HCT116 (cell line): ENCODE measurements around the gene PCSK6. TPM values are rescaled to one million over a fixed set of nuclear protein-coding genes. Genes with fewer than 3 reads are reported as not detected.

Experiments used
- ATAC-seq: fragments of 200-7000 bp; cut with Tn5 transposase; 2 replicates; pipeline ENCODE4 v1.9.1; 2020; ENCODE audit warnings: mild to moderate bottlenecking, moderate library complexity
- BruUV-seq: library from RNA; stranded (reverse); fragments of 400-500 nt; replicated peaks from 2 replicates; lab custom pipeline; 2021; lab: Mats Ljungman, UMichigan
- CTCF ChIA-PET: fragments of 300-600 bp; sonication (Branson Sonifier 250); formaldehyde crosslinking; loops from one replicate; lab custom pipeline; 2021; ENCODE audit warnings: antibody characterized with exemption; lab: Charles Lee
- POLR2A ChIA-PET: fragments of 300-600, 350-600 bp; sonication (Branson Sonifier 250); formaldehyde crosslinking; loops from one replicate; lab custom pipeline; 2021; ENCODE audit warnings: antibody characterized with exemption; lab: Charles Lee
- RAD21 ChIA-PET, 2 experiments: fragments of 300-600 bp; sonication (Branson Sonifier 250); formaldehyde crosslinking; loops; one replicate each; lab custom pipeline; 2023; ENCODE audit warnings: low total read pairs in 2 of 2; ENCODE audit not compliant: uncharacterized antibody in 2 of 2, unreplicated experiment in 2 of 2, low non-redundant PET in 1 of 2; lab: Charles Lee
- DNase-seq: peaks from one replicate; pipeline ENCODE4 v3.0.0-alpha.2; 2010; ENCODE audit warnings: low read depth, low spot score
- H2AFZ ChIP-seq: fragments of 200-600 bp; shearing (Covaris generic), sonication (generic); 2 replicates; pipeline ENCODE4 v1.6.1; 2017; ENCODE audit warnings: low read depth, mixed run types, mixed read lengths, antibody characterized with exemption, low read length; ENCODE audit not compliant: poor library complexity, severe bottlenecking
- H3K27ac ChIP-seq: 2 replicates; pipeline ENCODE4 v1.5.1; 2012; ENCODE audit warnings: low read depth, low read length
- H3K27me3 ChIP-seq: fragments of 200-600 bp; sonication (generic); 2 replicates; pipeline ENCODE4 v1.6.1; 2016; ENCODE audit warnings: mixed run types, low read length, mixed read lengths; ENCODE audit not compliant: insufficient read depth
- H3K36me3 ChIP-seq, 2 experiments: fragments of 200-500 bp in 1 of 2; fragments of 200-600 bp in 1 of 2; sonication (Bioruptor generic) in 1 of 2; sonication (generic) in 1 of 2; 2 replicates each; pipeline versions ENCODE4 v1.5.1 to v1.6.1; 2014 to 2016; ENCODE audit warnings: low read length in 2 of 2, inconsistent platforms in 1 of 2, mixed read lengths in 1 of 2, mixed run types in 1 of 2; ENCODE audit not compliant: insufficient read depth in 2 of 2, control insufficient read depth in 1 of 2
- H3K4me1 ChIP-seq, 2 experiments: fragments of 200-600 bp in 1 of 2; sonication (generic) in 1 of 2; 2 replicates each; pipeline versions ENCODE4 v1.5.1 to v1.6.1; 2012 to 2017; ENCODE audit warnings: low read length in 2 of 2, inconsistent platforms in 1 of 2, mild to moderate bottlenecking in 1 of 2, mixed read lengths in 1 of 2, mixed run types in 1 of 2, moderate library complexity in 1 of 2; ENCODE audit not compliant: insufficient read depth in 2 of 2, control insufficient read depth in 1 of 2
- H3K4me2 ChIP-seq: fragments of 200-600 bp; sonication (generic); 2 replicates; pipeline ENCODE4 v1.6.1; 2017; ENCODE audit warnings: mixed run types, low read length, mixed read lengths
- H3K4me3 ChIP-seq, 2 experiments: fragments of 200-600 bp in 1 of 2; sonication (generic) in 1 of 2; replicated peaks in 1 of 2; 2 replicates each; pipeline ENCODE4 v1.5.1; 2011 to 2016; ENCODE audit warnings: low read length in 2 of 2, control low read depth in 1 of 2, low read depth in 1 of 2, mild to moderate bottlenecking in 1 of 2, mixed read lengths in 1 of 2, mixed run types in 1 of 2
- H3K79me2 ChIP-seq: fragments of 200-600 bp; sonication (generic); 2 replicates; pipeline ENCODE4 v1.6.1; 2017; ENCODE audit warnings: mild to moderate bottlenecking, mixed run types, low read length, moderate library complexity, mixed read lengths; ENCODE audit not compliant: insufficient read depth
- H3K9ac ChIP-seq: fragments of 200-600 bp; sonication (generic); 2 replicates; pipeline ENCODE4 v1.6.1; 2016; ENCODE audit warnings: low read length, mixed read lengths
- H3K9me2 ChIP-seq: fragments of 200-600 bp; sonication (generic), shearing (Covaris generic); 2 replicates; pipeline ENCODE4 v1.6.1; 2017; ENCODE audit warnings: mixed run types, mild to moderate bottlenecking, moderate library complexity; ENCODE audit not compliant: insufficient read depth
- H3K9me3 ChIP-seq, 2 experiments: fragments of 200-500 bp in 1 of 2; fragments of 200-600 bp in 1 of 2; sonication (Bioruptor generic) in 1 of 2; sonication (generic) in 1 of 2; 2 replicates each; pipeline ENCODE4 v1.6.1; 2014 to 2017; ENCODE audit warnings: low read length in 2 of 2, mixed read lengths in 2 of 2, inconsistent platforms in 1 of 2, low read depth in 1 of 2, mild to moderate bottlenecking in 1 of 2, mixed run types in 1 of 2, moderate library complexity in 1 of 2; ENCODE audit not compliant: control insufficient read depth in 1 of 2, insufficient read depth in 1 of 2
- H4K20me1 ChIP-seq: fragments of 200-600 bp; sonication (generic), shearing (Covaris generic); 2 replicates; pipeline ENCODE4 v1.6.1; 2017; ENCODE audit warnings: mixed run types, mild to moderate bottlenecking, moderate library complexity; ENCODE audit not compliant: insufficient read depth
- CBX3 ChIP-seq: IDR thresholded peaks from 2 replicates; pipeline ENCODE4 v1.6.1; 2012; ENCODE audit warnings: low read depth
- CEBPB ChIP-seq: IDR thresholded peaks from 2 replicates; pipeline ENCODE4 v1.6.1; 2012; ENCODE audit warnings: low read depth
- EGR1 ChIP-seq: IDR thresholded peaks from 2 replicates; pipeline ENCODE4 v1.6.1; 2012; ENCODE audit warnings: low read depth
- ELF1 ChIP-seq: IDR thresholded peaks from 2 replicates; pipeline ENCODE4 v1.6.1; 2012; ENCODE audit warnings: low read depth, borderline replicate concordance
- EZH2 ChIP-seq: fragments of 200-600 bp; sonication (generic); IDR thresholded peaks from 2 replicates; pipeline ENCODE4 v1.6.1; 2017; ENCODE audit warnings: antibody characterized with exemption, mixed run types
- EZH2phosphoT487 ChIP-seq: fragments of 200-600 bp; IDR thresholded peaks from 2 replicates; pipeline ENCODE4 v1.6.1; 2018; ENCODE audit warnings: antibody characterized with exemption, borderline replicate concordance
- POLR2A ChIP-seq: IDR thresholded peaks from 2 replicates; pipeline ENCODE4 v1.7.0; 2011; ENCODE audit warnings: borderline replicate concordance; ENCODE audit not compliant: insufficient read depth, insufficient read length; ENCODE audit errors: extremely low read depth
- SP1 ChIP-seq: IDR thresholded peaks from 2 replicates; pipeline ENCODE4 v1.6.1; 2012; ENCODE audit warnings: low read depth
- SRF ChIP-seq: IDR thresholded peaks from 2 replicates; pipeline ENCODE4 v1.6.1; 2012; ENCODE audit warnings: low read depth
- TCF7L2 ChIP-seq: IDR thresholded peaks from 2 replicates; pipeline ENCODE4 v1.7.0; 2011; ENCODE audit warnings: borderline replicate concordance, inconsistent platforms; ENCODE audit not compliant: insufficient read depth, insufficient read length; ENCODE audit errors: extremely low read depth
- ZFX ChIP-seq: fragments of 450-650 bp; IDR thresholded peaks from 2 replicates; pipeline ENCODE4 v1.6.1; 2017
- ZNF274 ChIP-seq: fragments of 200-500 bp; sonication (Bioruptor generic); IDR thresholded peaks from 2 replicates; pipeline ENCODE4 v1.6.1; 2014; ENCODE audit warnings: mild to moderate bottlenecking, low read depth, low read length, inconsistent platforms
- intact Hi-C: fragments of 100-400 bp; cut with micrococcal nuclease; formaldehyde crosslinking; loops from 2 replicates; pipeline ENCODE4 v1.10.0; 2022
- total RNA-seq: library from RNA; stranded (reverse); gene quantifications from one replicate; pipeline ENCODE4 v1.2.1, GENCODE V29; 2021; ENCODE audit not compliant: unreplicated experiment
- TF ChIP-seq, protein P1 (sequence below): IDR thresholded peaks from 2 replicates; pipeline ENCODE4 v1.6.1; 2011; ENCODE audit warnings: mild to moderate bottlenecking, low read length, moderate library complexity; ENCODE audit not compliant: insufficient replicate concordance; ENCODE audit errors: extremely low read depth
- TF ChIP-seq, protein P2 (sequence below): IDR thresholded peaks from 2 replicates; pipeline ENCODE4 v1.6.1; 2012
- TF ChIP-seq, protein P3 (sequence below): IDR thresholded peaks from 2 replicates; pipeline ENCODE4 v1.6.1; 2012; ENCODE audit warnings: low read depth

Gene PCSK6
- total RNA-seq, 1 experiment from 2014 or later = 13.5 TPM

GRCh38 chr15:101327147-101327740 lies 162.3 kb downstream of the PCSK6 start:
- DNase-seq = no peak
- intact Hi-C loops = no loop called here
- Histone ChIP-seq H4K20me1 (no peaks in the 10 kb centered on the region), H3K79me2 (no peaks in the 10 kb centered on the region), H3K27ac (no peak overlapping the region), H3K36me3 (no peaks in the 10 kb centered on the region), H3K4me1 (no peaks in the 10 kb centered on the region), H3K27me3 (no peaks in the 10 kb centered on the region), H3K4me3 (no peak overlapping the region), H3K9me3 (no peaks in the 10 kb centered on the region), H3K9ac (no peak overlapping the region), H3K9me2 (no peaks in the 10 kb centered on the region), H3K4me2 (no peak overlapping the region), H2AFZ (no peak overlapping the region)
- ChIA-PET CTCF (no interaction called here), POLR2A (no interaction called here), RAD21 (no interaction called here)
- TF ChIP-seq EZH2 = no peak
- no TSS peak for BruUV-seq
- no peak for ATAC-seq

- POLR2A ChIA-PET = no interaction called here
- Histone ChIP-seq H3K4me3 (no peak overlapping the region), H3K4me2 (no peak overlapping the region), H3K36me3 (no peaks in the 10 kb centered on the region), H4K20me1 (no peaks in the 10 kb centered on the region), H3K27ac (no peak overlapping the region), H3K9me2 (no peaks in the 10 kb centered on the region), H3K79me2 (no peaks in the 10 kb centered on the region), H2AFZ (no peak overlapping the region), H3K27me3 (no peaks in the 10 kb centered on the region), H3K9me3 (no peaks in the 10 kb centered on the region), H3K9ac (no peak overlapping the region), H3K4me1 (no peaks in the 10 kb centered on the region)
- ATAC-seq (no peak), DNase-seq (no peak)
- BruUV-seq = no TSS peak
- intact Hi-C loops = no loop called here
- CTCF ChIA-PET = no interaction called here
- RAD21 ChIA-PET = no interaction called here
- TF ChIP-seq EGR1 = no peak
- TF ChIP-seq POLR2A = no peak
- no peak for TF ChIP-seq TCF7L2
- no peak for TF ChIP-seq ZNF274
- TF ChIP-seq ZFX = no peak
- TF ChIP-seq EZH2phosphoT487 = no peak
- no peak for TF ChIP-seq CBX3
- TF ChIP-seq, protein P1, sequence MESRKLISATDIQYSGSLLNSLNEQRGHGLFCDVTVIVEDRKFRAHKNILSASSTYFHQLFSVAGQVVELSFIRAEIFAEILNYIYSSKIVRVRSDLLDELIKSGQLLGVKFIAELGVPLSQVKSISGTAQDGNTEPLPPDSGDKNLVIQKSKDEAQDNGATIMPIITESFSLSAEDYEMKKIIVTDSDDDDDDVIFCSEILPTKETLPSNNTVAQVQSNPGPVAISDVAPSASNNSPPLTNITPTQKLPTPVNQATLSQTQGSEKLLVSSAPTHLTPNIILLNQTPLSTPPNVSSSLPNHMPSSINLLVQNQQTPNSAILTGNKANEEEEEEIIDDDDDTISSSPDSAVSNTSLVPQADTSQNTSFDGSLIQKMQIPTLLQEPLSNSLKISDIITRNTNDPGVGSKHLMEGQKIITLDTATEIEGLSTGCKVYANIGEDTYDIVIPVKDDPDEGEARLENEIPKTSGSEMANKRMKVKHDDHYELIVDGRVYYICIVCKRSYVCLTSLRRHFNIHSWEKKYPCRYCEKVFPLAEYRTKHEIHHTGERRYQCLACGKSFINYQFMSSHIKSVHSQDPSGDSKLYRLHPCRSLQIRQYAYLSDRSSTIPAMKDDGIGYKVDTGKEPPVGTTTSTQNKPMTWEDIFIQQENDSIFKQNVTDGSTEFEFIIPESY = no peak
- TF ChIP-seq SRF = no peak
- TF ChIP-seq, protein P2, sequence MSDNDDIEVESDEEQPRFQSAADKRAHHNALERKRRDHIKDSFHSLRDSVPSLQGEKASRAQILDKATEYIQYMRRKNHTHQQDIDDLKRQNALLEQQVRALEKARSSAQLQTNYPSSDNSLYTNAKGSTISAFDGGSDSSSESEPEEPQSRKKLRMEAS = no peak
- TF ChIP-seq SP1 = no peak
- TF ChIP-seq, protein P3, sequence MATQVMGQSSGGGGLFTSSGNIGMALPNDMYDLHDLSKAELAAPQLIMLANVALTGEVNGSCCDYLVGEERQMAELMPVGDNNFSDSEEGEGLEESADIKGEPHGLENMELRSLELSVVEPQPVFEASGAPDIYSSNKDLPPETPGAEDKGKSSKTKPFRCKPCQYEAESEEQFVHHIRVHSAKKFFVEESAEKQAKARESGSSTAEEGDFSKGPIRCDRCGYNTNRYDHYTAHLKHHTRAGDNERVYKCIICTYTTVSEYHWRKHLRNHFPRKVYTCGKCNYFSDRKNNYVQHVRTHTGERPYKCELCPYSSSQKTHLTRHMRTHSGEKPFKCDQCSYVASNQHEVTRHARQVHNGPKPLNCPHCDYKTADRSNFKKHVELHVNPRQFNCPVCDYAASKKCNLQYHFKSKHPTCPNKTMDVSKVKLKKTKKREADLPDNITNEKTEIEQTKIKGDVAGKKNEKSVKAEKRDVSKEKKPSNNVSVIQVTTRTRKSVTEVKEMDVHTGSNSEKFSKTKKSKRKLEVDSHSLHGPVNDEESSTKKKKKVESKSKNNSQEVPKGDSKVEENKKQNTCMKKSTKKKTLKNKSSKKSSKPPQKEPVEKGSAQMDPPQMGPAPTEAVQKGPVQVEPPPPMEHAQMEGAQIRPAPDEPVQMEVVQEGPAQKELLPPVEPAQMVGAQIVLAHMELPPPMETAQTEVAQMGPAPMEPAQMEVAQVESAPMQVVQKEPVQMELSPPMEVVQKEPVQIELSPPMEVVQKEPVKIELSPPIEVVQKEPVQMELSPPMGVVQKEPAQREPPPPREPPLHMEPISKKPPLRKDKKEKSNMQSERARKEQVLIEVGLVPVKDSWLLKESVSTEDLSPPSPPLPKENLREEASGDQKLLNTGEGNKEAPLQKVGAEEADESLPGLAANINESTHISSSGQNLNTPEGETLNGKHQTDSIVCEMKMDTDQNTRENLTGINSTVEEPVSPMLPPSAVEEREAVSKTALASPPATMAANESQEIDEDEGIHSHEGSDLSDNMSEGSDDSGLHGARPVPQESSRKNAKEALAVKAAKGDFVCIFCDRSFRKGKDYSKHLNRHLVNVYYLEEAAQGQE = no peak
- TF ChIP-seq EZH2 = no peak
- TF ChIP-seq ELF1 = no peak
- no peak for TF ChIP-seq CEBPB
Measured at GRCh38 chr15:101326462-101327146, 162.9 kb downstream of the PCSK6 start.
